COLO829 (cell line): ENCODE data around the gene ZNF333.
"Not testable (repeated sequence)": the region's sequence is repeated elsewhere in the genome, so short reads cannot be mapped to it uniquely, and the experiment has no call there.

ENCODE experiments used
- DNase-seq: peaks from one replicate; pipeline ENCODE4 v3.0.0; 2012; ENCODE audit warnings: low spot score

The ZNF333 gene

GRCh38 chr19:14699641-14700040, 9.8 kb downstream of the ZNF333 start:
- no peak for DNase-seq

GRCh38 chr19:14700711-14701375, 11.0 kb downstream of the ZNF333 start:
- no peak for DNase-seq

DNA sequence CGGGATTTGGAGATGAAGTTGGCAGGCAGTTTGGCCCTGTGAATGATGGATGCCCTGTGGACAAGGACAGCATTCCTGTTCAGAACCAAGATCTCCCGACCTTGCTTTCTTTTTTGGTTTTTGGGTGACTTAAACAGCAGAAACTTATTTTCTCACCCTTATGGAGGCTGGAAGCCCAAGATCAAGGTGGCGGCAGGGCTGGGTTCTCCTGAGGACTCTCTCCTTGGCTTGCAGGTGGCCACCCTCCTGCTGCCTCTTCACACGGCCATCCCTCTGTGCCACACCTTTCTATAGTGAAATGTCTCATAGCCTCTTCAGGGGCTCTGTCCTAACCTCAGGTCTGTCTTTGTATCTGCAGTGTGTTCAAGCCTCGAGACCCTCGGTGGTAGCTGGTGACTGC, 14.0 kb downstream of the ZNF333 start:
- no peak for DNase-seq

GRCh38 chr19:14704450-14704849, 14.6 kb downstream of the ZNF333 start:
- no peak for DNase-seq

DNA sequence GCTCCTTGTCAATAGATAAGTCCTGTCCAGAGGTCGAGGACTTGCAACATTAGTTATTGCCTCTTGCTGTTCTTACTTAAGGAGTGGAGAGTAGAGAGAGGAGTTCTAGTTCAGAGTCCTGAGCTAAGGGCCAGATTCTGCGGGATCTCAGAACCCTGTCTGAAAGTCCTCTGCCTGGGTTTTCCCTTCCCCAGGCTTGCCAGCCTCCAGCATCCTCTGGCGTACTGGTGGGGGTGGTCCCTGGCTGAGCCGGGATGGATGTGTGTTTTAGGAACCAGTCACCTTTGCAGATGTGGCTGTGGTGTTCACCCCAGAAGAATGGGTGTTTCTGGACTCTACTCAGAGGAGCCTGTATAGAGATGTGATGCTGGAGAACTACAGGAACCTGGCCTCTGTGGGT, 26.0 kb downstream of the ZNF333 start:
- DNase-seq: no peak

DNA sequence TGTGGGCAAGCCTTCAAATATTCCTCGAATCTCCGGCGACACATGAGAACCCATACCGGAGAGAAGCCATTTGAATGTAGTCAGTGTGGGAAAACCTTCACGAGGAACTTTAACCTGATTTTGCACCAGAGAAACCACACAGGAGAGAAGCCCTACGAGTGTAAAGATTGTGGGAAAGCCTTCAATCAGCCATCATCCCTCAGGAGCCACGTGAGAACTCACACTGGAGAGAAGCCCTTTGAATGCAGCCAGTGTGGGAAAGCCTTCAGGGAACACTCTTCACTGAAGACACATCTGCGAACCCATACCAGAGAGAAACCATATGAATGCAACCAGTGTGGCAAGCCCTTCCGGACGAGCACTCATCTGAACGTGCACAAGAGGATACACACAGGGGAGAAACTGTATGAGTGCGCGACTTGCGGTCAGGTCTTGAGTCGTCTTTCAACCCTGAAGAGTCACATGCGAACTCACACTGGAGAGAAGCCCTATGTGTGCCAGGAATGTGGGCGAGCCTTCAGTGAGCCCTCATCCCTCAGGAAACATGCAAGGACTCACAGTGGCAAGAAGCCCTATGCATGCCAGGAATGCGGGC, 28.8 kb downstream of the ZNF333 start:
- no peak for DNase-seq

DNA sequence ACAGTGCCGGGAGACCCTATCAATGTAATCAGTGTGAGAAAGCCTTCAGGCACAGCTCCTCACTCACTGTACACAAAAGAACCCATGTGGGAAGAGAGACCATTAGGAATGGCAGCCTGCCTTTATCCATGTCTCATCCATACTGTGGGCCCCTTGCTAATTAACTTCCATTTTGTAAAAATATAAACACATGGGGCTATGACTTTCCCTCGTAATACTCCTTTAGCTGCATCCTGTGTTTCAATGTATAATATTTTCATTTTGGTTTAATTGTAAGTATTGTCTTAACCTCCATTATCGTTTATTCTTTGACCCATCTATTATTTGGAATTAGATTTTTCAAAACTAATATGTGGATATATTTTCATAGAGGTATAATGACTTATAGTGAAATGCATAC, 29.3 kb downstream of the ZNF333 start:
- no peak for DNase-seq

- no peak for DNase-seq
Observed at GRCh38 chr19:14722127-14722526, 32.3 kb downstream of the ZNF333 start.

DNA sequence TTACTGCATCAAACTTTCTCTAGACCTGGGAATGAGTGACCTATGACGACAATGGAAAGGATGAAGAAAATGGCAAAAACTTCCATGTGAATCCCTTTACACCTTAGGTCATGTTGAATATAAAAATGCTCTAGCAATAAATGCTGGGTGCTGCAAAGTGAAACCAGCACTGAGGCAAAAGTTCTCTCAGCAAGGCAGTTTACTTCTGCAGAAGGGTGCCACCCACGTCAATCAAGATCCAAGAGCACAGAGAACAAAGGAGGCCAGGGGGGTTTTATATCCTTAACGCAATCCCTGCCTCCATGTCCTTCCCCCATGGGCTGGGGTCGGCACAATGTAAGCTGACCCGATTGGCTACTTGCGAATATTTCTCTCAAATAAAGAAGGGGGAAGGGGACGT, 38.7 kb downstream of the ZNF333 start:
- DNase-seq: no peak

- peak; percentile 12 for DNase-seq
Observed at GRCh38 chr19:14731200-14731599, 41.4 kb downstream of the ZNF333 start.

GRCh38 chr19:14732510-14732909, 42.7 kb downstream of the ZNF333 start:
- DNase-seq: no peak

DNA sequence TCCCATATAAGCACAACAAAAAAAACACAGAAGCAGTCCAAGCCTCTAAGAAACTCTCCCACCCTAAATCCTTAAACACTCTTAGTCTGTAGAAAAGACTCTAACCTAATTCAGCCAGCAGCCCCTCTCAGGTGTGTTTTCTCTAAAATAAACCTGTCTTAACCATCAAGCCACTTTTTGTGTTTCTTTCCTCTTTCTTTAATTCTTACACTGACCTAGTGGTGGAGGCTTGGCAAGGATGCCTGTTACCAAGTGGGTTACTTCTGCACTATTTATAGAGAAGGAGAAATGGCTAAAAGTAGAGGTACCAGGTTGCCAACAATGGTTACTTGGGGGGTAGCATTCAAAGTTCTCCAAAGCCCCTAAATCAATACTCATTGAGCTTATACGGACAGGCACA, 43.7 kb downstream of the ZNF333 start:
- no peak for DNase-seq

GRCh38 chr19:14735915-14736314, 46.1 kb downstream of the ZNF333 start:
- no peak for DNase-seq

DNA sequence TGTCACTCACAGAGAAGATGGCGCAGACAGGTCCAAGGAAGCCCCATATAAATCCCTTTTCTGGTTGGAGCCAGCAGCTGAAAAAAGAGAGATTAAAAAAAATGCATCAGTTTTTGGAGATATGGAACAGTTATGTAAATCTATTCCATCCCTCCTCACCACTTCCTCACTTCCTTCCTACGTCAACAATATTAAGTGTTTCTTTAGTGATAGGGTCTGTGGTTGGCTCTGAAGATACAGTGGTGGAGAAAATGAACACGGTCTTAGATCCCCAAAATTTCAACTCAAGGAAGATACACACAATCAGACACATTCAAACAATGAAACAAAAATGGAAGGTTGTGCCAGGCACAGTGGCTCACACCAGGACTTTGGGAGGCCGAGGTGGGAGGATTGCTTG, 57.0 kb downstream of the ZNF333 start:
- no peak for DNase-seq

DNA sequence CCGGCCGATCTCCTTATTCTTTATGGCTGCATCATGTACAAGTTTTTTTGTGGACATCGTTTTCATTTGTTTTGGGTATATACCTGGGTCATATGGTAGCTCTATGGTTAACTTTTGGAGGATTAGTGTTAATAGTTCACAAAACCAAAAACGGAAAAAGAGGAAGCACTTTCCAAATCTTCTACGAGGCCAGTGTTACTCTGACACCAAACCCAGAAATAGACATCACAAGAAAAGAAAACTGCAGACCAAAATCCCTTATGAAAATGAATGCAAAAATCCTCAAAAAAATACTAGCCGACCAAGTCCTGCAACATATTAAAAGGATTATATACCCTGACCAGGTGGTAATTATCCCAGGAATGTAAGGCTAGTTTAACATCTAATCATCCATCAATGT, 58.8 kb downstream of the ZNF333 start:
- no peak for DNase-seq

DNA sequence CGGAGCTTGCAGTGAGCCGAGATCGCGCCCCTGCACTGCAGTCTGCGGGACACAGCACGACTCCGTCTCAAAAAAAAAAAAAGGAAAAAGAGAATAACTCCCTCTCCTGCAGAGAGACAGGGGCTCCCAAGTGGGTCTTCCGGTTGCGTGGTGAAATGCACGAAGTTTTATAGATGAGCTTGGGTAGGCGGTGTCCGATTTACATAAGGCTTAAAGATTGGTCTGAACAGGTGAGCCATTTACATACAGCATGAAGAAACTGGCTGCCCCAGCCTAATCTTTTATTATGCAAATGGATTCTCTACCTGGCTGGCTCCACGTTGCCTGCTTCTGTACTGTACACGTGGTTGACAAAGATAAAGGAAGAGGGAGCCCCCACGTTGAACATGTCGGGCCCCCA, 69.0 kb downstream of the ZNF333 start:
- DNase-seq: no peak

DNA sequence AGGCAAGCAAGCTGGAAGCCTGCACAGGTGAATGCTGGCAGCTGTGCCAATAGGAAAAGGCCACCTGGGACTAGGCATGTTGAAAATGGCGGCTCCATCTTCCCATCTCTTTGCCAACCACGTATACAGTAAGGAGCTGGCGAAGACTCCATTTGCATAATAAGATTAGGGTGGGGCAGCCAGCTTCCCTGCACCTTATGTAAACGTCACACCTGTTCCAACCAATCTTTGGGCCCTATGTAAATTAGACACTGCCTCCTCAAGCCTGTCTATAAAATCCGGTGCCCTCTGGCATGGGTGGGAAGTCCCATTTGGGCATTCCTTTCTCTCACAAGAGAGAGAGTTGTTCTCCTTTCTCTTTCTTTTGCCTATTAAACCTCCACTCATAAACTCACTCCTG, 71.8 kb downstream of the ZNF333 start:
- DNase-seq: no peak

GRCh38 chr19:14762111-14762510, 72.3 kb downstream of the ZNF333 start:
- DNase-seq: no peak

- DNase-seq: no peak
Observed at GRCh38 chr19:14763497-14764145, 73.8 kb downstream of the ZNF333 start.

DNA sequence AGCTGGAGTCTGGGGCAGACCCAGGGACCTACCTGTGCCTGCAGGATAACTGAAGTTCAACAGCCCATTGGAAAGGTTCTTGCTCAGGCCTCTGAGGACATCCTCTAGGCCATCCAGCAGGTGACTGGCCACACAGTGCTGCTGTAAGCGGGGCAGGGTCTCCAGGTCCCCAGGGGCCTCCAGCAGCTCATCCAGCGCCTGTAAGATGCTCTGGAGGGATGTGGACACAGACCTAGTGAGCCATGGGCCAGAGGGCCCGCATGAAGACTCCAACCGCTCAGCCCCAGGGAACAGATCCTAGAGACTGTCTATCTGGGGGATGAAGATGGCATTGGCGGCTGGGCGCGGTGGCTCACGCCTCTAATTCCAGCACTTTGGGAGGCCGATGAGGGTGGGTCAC, 74.6 kb downstream of the ZNF333 start:
- DNase-seq: no peak

GRCh38 chr19:14765403-14765802, 75.6 kb downstream of the ZNF333 start:
- not testable (repeated sequence) for DNase-seq

DNA sequence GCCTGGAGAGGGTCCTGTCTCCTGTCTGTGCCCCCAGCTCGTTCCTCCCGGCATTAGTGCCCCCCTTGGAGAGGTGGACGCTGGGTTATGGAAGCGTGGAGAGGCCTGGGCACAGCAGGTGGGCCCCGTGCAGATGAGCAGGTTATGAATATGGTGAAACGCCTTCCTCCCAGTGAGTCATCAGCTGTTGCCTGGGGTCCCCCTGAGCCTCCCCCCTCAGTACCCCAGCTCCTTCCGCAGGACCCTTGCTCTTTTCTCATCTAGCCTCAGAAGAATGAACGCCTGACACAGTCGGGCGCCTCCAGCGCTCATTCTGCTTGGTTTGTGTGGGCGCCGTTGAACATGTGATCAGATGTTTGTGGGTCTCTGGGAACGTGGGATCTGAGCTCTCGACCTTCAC, 76.0 kb downstream of the ZNF333 start:
- not testable (repeated sequence) for DNase-seq

- DNase-seq: no peak
Observed at GRCh38 chr19:14767466-14767971, 77.7 kb downstream of the ZNF333 start.

GRCh38 chr19:14768001-14768400, 78.2 kb downstream of the ZNF333 start:
- no peak for DNase-seq
